Glutamatergic neuron (in vitro differentiated cells): ENCODE measurements around the gene CAP2. TPM values are rescaled to one million over a fixed set of nuclear protein-coding genes. Genes with fewer than 3 reads are reported as not detected.

ENCODE experiments used
- DNase-seq: peaks from one replicate; pipeline ENCODE4 v3.0.0; 2022
- H3K27ac Mint-ChIP-seq: one replicate; pipeline ENCODE4 v1.8.0; 2020; ENCODE audit warnings: mild to moderate bottlenecking, mixed read lengths, inconsistent platforms; ENCODE audit not compliant: unreplicated experiment
- H3K27me3 Mint-ChIP-seq: one replicate; pipeline ENCODE4 v1.8.0; 2020; ENCODE audit warnings: mild to moderate bottlenecking, moderate library complexity, mixed read lengths, inconsistent platforms; ENCODE audit not compliant: unreplicated experiment
- H3K36me3 Mint-ChIP-seq: one replicate; pipeline ENCODE4 v1.8.0; 2020; ENCODE audit warnings: mild to moderate bottlenecking, mixed read lengths, inconsistent platforms; ENCODE audit not compliant: unreplicated experiment
- H3K4me1 Mint-ChIP-seq: one replicate; pipeline ENCODE4 v1.8.0; 2020; ENCODE audit warnings: mild to moderate bottlenecking, low read depth, mixed read lengths, inconsistent platforms; ENCODE audit not compliant: unreplicated experiment
- H3K4me3 Mint-ChIP-seq: one replicate; pipeline ENCODE4 v1.8.0; 2020; ENCODE audit warnings: mild to moderate bottlenecking, mixed read lengths, inconsistent platforms; ENCODE audit not compliant: unreplicated experiment
- H3K9me3 Mint-ChIP-seq: one replicate; pipeline ENCODE4 v1.8.0; 2020; ENCODE audit warnings: mild to moderate bottlenecking, moderate library complexity, mixed read lengths, inconsistent platforms; ENCODE audit not compliant: unreplicated experiment
- total RNA-seq: library from RNA; stranded (reverse); fragmentation: NEBNext Ultra II Directional; extraction: Animal tissue kit (Norgen Biotek cat#: 25700); gene quantifications from one replicate; pipeline ENCODE4 v1.2.1, GENCODE V29; 2021; ENCODE audit not compliant: unreplicated experiment
- TF ChIP-seq, protein P1 (sequence below): fragments of 200-600 bp; sonication (generic); IDR thresholded peaks from one replicate; pipeline ENCODE4 v1.5.0; 2021; ENCODE audit not compliant: partially characterized antibody, unreplicated experiment

CAP2 gene
- total RNA-seq, 1 donor from 2014 or later = 24.4 TPM

DNA sequence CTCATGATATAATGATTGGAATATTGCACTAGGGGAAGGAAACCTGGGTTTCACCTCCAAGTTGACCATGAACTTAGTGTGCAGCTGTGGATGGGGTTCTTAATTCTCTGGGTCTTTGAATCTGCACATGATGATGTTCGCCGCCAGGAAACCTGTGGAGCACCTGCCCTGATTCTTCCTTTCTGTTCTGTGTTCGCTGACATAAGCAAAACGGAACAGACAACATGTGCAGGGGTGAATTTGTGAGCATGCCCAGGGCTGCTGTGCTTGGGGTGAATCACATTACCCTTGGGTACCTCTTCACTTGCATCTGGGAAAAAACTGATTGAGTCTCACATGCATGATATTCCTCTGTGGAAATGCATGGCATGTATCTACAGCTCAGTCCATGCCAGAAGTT, 48.8 kb downstream of the CAP2 start:
- Mint-ChIP-seq H3K27ac (no peak overlapping the region), H3K4me3 (no peak overlapping the region), H3K36me3 (peaks cover 4% of the 10 kb centered on the region), H3K27me3 (peaks cover 2% of the 10 kb centered on the region), H3K4me1 (no peaks in the 10 kb centered on the region), H3K9me3 (peaks cover 2% of the 10 kb centered on the region)
- no peak for DNase-seq
- TF ChIP-seq, protein P1, sequence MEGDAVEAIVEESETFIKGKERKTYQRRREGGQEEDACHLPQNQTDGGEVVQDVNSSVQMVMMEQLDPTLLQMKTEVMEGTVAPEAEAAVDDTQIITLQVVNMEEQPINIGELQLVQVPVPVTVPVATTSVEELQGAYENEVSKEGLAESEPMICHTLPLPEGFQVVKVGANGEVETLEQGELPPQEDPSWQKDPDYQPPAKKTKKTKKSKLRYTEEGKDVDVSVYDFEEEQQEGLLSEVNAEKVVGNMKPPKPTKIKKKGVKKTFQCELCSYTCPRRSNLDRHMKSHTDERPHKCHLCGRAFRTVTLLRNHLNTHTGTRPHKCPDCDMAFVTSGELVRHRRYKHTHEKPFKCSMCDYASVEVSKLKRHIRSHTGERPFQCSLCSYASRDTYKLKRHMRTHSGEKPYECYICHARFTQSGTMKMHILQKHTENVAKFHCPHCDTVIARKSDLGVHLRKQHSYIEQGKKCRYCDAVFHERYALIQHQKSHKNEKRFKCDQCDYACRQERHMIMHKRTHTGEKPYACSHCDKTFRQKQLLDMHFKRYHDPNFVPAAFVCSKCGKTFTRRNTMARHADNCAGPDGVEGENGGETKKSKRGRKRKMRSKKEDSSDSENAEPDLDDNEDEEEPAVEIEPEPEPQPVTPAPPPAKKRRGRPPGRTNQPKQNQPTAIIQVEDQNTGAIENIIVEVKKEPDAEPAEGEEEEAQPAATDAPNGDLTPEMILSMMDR = no peak

DNA sequence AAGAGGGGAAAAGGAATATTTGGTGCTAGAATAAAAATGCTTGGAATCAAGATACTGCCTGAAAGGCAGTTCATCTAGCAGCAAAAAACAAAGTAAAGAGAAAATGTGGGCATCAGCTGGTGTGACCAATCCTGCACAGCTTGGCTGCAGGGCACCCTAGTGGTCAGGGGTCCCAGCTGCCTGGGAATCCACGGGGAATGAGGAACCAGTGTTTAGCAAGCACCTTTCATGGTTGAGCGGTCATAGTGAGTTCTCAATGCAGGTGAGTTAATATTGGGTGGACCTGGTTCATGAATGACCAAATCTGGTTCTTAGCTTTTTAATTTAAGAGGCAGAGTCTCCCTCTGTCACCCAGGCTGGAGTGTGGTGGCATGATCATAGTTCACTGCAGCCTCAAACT, 53.3 kb downstream of the CAP2 start:
- H3K36me3 Mint-ChIP-seq = no peaks in the 10 kb centered on the region
- H3K4me3 Mint-ChIP-seq = no peak overlapping the region
- no peak overlapping the region for H3K27ac Mint-ChIP-seq
- no peak for DNase-seq
- TF ChIP-seq, protein P1 = no peak
- no peaks in the 10 kb centered on the region for H3K4me1 Mint-ChIP-seq
- H3K27me3 Mint-ChIP-seq = peaks cover 2% of the 10 kb centered on the region
- no peaks in the 10 kb centered on the region for H3K9me3 Mint-ChIP-seq

DNA sequence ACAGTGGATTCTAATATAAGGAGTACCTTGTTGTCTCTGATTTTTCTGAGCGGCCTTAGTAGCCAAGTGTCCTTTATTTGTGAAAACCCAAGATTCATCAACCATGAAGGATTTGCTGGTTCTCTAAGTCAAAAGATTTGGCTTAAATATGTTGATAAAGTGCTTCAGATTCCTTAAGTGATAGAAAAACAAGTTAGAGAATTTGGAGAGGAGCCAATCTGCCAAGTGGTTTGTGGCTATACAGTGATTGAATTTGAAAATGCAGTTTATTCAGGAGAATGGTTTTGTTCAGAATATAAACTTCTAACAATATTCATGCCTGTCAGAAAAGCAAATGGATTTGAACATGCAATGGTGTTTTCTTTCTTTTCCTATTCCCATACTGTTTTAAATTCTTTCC, 54.8 kb downstream of the CAP2 start:
- Mint-ChIP-seq H3K36me3 (no peaks in the 10 kb centered on the region), H3K27ac (no peak overlapping the region)
- TF ChIP-seq, protein P1 = no peak

DNA sequence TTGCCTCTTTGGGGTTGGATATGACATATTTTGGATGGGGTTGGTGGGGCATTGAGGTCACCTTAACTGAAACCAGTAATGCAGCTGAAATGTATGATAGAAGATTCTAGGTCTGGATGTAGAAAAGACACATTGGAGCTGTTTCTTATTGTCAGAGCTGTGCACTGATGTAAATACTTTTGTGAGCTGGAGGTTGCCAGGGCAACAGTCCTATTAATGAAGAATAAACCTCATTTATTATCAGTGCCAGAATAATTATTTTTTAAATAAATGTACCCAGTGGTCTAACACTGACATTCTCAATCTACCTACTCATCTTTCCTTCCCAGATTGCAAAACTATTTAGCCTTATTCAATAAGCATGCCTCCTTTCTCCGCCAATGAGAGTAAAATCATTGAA, 57.0 kb downstream of the CAP2 start:
- no peak for DNase-seq
- TF ChIP-seq, protein P1 = no peak
- Mint-ChIP-seq H3K4me1 (no peaks in the 10 kb centered on the region), H3K36me3 (no peaks in the 10 kb centered on the region), H3K27me3 (no peaks in the 10 kb centered on the region), H3K9me3 (no peaks in the 10 kb centered on the region), H3K27ac (no peak overlapping the region), H3K4me3 (no peak overlapping the region)

More for the DNA sequence above, 54.8 kb downstream of the CAP2 start:
- H3K27me3 Mint-ChIP-seq = peaks cover 2% of the 10 kb centered on the region
- DNase-seq = no peak
- H3K9me3 Mint-ChIP-seq = no peaks in the 10 kb centered on the region
- no peak overlapping the region for H3K4me3 Mint-ChIP-seq
- H3K4me1 Mint-ChIP-seq = no peaks in the 10 kb centered on the region

DNA sequence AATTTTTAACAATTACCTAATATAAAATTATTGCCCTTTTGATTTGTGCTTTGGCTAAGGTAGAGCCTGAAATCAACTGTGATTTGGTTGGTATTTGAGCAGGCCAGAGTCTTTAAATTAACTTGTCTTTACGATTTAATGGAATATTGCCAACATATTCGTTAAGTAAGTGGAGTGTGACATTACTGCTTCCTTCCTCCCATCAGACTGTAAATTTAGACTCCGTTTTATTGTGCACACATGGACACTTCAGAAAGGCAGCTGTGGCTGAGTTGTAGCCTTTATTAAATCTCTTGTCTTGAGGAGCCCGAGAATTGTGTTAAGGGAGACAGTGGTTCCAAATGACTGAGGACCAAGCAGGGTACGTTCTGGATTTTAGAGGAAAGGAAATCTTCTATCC, 57.4 kb downstream of the CAP2 start:
- Mint-ChIP-seq H3K9me3 (no peaks in the 10 kb centered on the region), H3K27ac (no peak overlapping the region), H3K4me3 (no peak overlapping the region), H3K4me1 (no peaks in the 10 kb centered on the region), H3K36me3 (no peaks in the 10 kb centered on the region), H3K27me3 (no peaks in the 10 kb centered on the region)
- TF ChIP-seq, protein P1 = no peak
- no peak for DNase-seq
